Lower leg skin (tissue), 4 donors: ENCODE data around the gene ADPRM. TPM values are rescaled to one million over a fixed set of nuclear protein-coding genes. Genes with fewer than 3 reads are reported as not detected.
"Not testable (repeated sequence)": the region's sequence is repeated elsewhere in the genome, so short reads cannot be mapped to it uniquely, and the experiment has no call there.

Experiments used
- DNase-seq, 2 donors: peaks; one replicate each; pipeline ENCODE4 v3.0.0-alpha.2; 2019; ENCODE audit warnings: low spot score in 2 of 2
- H3K4me3 ChIP-seq: fragments of 200-600 bp; sonication (generic); 2 replicates; pipeline ENCODE4 v1.5.1; 2017; ENCODE audit warnings: mild to moderate bottlenecking, low read depth; ENCODE audit not compliant: poor library complexity, severe bottlenecking
- CTCF ChIP-seq, 3 donors: fragments of 450-650 bp; IDR thresholded peaks; one replicate each; pipeline ENCODE4 v1.5.1; 2016; ENCODE audit warnings: antibody characterized with exemption in 3 of 3, mild to moderate bottlenecking in 3 of 3, moderate library complexity in 2 of 3
- POLR2A ChIP-seq, 2 donors: fragments of 450-650 bp; IDR thresholded peaks; one replicate each; pipeline ENCODE4 v1.6.1; 2016 to 2017; ENCODE audit warnings: antibody characterized with exemption in 2 of 2, mild to moderate bottlenecking in 1 of 2, moderate library complexity in 1 of 2
- WGBS, 2 donors: methylation state at CpG; one replicate each; pipeline ENCODE4 v1.1.5; 2018; 5-methylcytosine and 5-hydroxymethylcytosine counted together
- intact Hi-C: fragments of 100-400 bp; cut with DNase I; formaldehyde crosslinking; loops from one replicate; pipeline ENCODE4 v1.15.0; 2023; ENCODE audit warnings: low total_unique reads
- total RNA-seq, 4 donors: library from RNA; depleted of rRNA; stranded (reverse); fragments of >200 nt; gene quantifications; one replicate each; pipeline ENCODE4 v1.1.0, GENCODE V29; 2016

Gene ADPRM
- total RNA-seq, 4 donors from 2014 or later: 9.5 to 23.4 (median 16.6) TPM

GRCh38 chr17:10731408-10731879 lies 34.0 kb downstream of the ADPRM start:
- TF ChIP-seq POLR2A (IDR thresholded peaks at IDR 0.05) (no peak), CTCF (IDR thresholded peaks at IDR 0.05) (no peak)
- intact Hi-C loops: no loop called here
- WGBS, 2 donors: 85 to 89% methylated on average over 6 of the region's 6 CpGs
- peak in 1 of 2 donors; percentile 56 for DNase-seq
- H3K4me3 ChIP-seq: no peak overlapping the region

DNA sequence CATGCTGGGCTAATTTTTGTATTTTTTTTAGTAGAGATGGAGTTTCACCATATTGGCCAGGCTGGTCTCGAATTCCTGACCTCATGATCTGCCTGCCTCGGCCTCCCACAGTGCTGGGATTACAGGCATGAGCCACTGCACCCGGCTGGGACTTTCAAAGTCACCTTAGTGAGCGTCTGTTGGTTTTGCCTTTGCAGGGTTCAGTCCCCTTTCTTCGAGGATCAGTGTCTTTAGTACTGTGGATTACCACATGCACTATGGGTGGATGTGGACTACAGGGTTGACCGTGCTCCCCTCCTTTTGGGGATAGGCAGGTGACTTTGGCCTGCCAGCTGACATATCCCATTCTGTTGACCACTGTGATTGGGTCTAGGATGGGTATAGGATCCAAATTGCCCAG lies 34.7 kb downstream of the ADPRM start:
- H3K4me3 ChIP-seq, intact Hi-C loops: not testable (repeated sequence)
- DNase-seq: peak in 1 of 2 donors; percentile 75
- 93 to 98% methylated on average over 6 of the region's 6 CpGs for WGBS, 2 donors

GRCh38 chr17:10733666-10734065 lies 36.3 kb downstream of the ADPRM start:
- 87 to 89% methylated on average over 3 of the region's 3 CpGs for WGBS, 2 donors
- peak in 1 of 2 donors; percentile 75 for DNase-seq
- H3K4me3 ChIP-seq: no peak overlapping the region
- TF ChIP-seq POLR2A (IDR thresholded peaks at IDR 0.05) (no peak), CTCF (IDR thresholded peaks at IDR 0.05) (no peak)
- intact Hi-C loops: no loop called here

GRCh38 chr17:10735251-10735650 lies 37.9 kb downstream of the ADPRM start:
- intact Hi-C loops: no loop called here

DNA sequence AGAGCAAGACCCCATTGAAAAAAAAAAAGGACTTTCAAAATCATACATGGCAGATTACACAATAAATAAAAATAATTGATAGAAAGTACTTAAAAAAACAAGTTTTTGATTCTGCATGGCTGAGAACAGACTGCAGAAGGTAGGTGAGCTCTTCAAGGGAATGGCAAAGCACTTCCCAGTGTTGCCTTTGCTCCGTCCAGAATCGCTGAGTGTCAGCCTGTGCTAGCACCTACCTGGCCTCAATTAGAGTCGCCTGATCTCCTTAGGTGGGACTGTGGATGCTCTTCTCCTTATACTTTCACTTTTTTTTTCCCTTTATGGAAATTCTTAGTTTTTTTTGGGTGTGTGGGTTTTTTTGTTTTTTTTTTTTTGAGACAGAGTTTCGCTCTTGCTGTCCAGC lies 38.4 kb downstream of the ADPRM start:
- TF ChIP-seq CTCF (IDR thresholded peaks at IDR 0.05) (no peak), POLR2A (IDR thresholded peaks at IDR 0.05) (no peak)
- WGBS, 2 donors: 86 to 93% methylated on average over 4 of the region's 4 CpGs
- intact Hi-C loops: no loop called here
- peak in 1 of 2 donors; percentile 60 for DNase-seq
- H3K4me3 ChIP-seq: no peak overlapping the region

More at GRCh38 chr17:10735251-10735650, 37.9 kb downstream of the ADPRM start:
- peak in 1 of 2 donors; percentile 45 for DNase-seq
- TF ChIP-seq CTCF (IDR thresholded peaks at IDR 0.05) (no peak), POLR2A (IDR thresholded peaks at IDR 0.05) (no peak)
- 62 to 70% methylated on average over 2 of the region's 2 CpGs for WGBS, 2 donors
- no peak overlapping the region for H3K4me3 ChIP-seq

- DNase-seq: peak; percentile 53 to 91
- intact Hi-C loops: no loop called here
- TF ChIP-seq CTCF (IDR thresholded peaks at IDR 0.05) (peak in 1 of 3 donors; percentile 80), POLR2A (IDR thresholded peaks at IDR 0.05) (no peak)
- 7% methylated on average over 6 of the region's 6 CpGs for WGBS, 2 donors
- H3K4me3 ChIP-seq: no peak overlapping the region
Observed at GRCh38 chr17:10737168-10737622, 39.8 kb downstream of the ADPRM start.
